Measurements from ENCODE around the gene GAS1. TPM values are rescaled to one million over a fixed set of nuclear protein-coding genes. Genes with fewer than 3 reads are reported as not detected.

Gene GAS1
- total RNA-seq, 1 experiment from 2014 or later: 0.64 TPM

- POLR2A ChIA-PET: no interaction called here
- no peaks in the 10 kb centered on the region for H3K36me3 Mint-ChIP-seq (ENCODE audit: insufficient read depth, unreplicated experiment)
- H3K4me1 Mint-ChIP-seq (ENCODE audit: low read depth, unreplicated experiment): no peaks in the 10 kb centered on the region
- Histone ChIP-seq H3K4me1 (no peaks in the 10 kb centered on the region), H3K36me3 (ENCODE audit: control insufficient read depth, insufficient read depth, low read length) (no peaks in the 10 kb centered on the region), H3K27me3 (replicated peaks; ENCODE audit: control insufficient read depth, insufficient read depth, low read length) (no peaks in the 10 kb centered on the region), H3K4me3 (ENCODE audit: low read depth, low read length) (no peak overlapping the region), H3K9me3 (no peaks in the 10 kb centered on the region)
- BruUV-seq (replicated peaks): no TSS peak
- no peak overlapping the region for H3K27ac Mint-ChIP-seq (ENCODE audit: unreplicated experiment)
- no peak overlapping the region for H3K4me3 Mint-ChIP-seq (ENCODE audit: unreplicated experiment)
- intact Hi-C loops (cut with micrococcal nuclease; ENCODE audit: unreplicated experiment): no loop called here
- TF ChIP-seq CTCF (IDR thresholded peaks at IDR 0.05; ENCODE audit: insufficient read depth in 1 of 2, low read depth in 1 of 2, low read length in 1 of 2, severe bottlenecking in 1 of 2, unreplicated experiment in 1 of 2): no peak
- peaks cover 11% of the 10 kb centered on the region for H3K27me3 Mint-ChIP-seq (ENCODE audit: insufficient read depth, unreplicated experiment)
- H3K9me3 Mint-ChIP-seq (ENCODE audit: unreplicated experiment): no peaks in the 10 kb centered on the region
- DNase-seq: no peak
- CTCF ChIA-PET: no interaction called here
These were observed 8.3 kb upstream of the GAS1 start for GRCh38 chr9:86955561-86955960.

GRCh38 chr9:86955042-86955441 lies 7.7 kb upstream of the GAS1 start:
- Mint-ChIP-seq H3K27ac (ENCODE audit: unreplicated experiment) (no peak overlapping the region), H3K4me3 (ENCODE audit: unreplicated experiment) (no peak overlapping the region), H3K9me3 (ENCODE audit: unreplicated experiment) (no peaks in the 10 kb centered on the region), H3K36me3 (ENCODE audit: insufficient read depth, unreplicated experiment) (no peaks in the 10 kb centered on the region), H3K4me1 (ENCODE audit: low read depth, unreplicated experiment) (no peaks in the 10 kb centered on the region), H3K27me3 (ENCODE audit: insufficient read depth, unreplicated experiment) (peaks cover 9% of the 10 kb centered on the region)
- TF ChIP-seq CTCF (IDR thresholded peaks at IDR 0.05; ENCODE audit: insufficient read depth in 1 of 2, low read depth in 1 of 2, low read length in 1 of 2, severe bottlenecking in 1 of 2, unreplicated experiment in 1 of 2): no peak
- ChIA-PET CTCF (no interaction called here), POLR2A (no interaction called here)
- BruUV-seq (replicated peaks): no TSS peak
- intact Hi-C loops (cut with micrococcal nuclease; ENCODE audit: unreplicated experiment): no loop called here
- H3K4me3 ChIP-seq (ENCODE audit: low read depth, low read length): no peak overlapping the region
- H3K4me1 ChIP-seq: no peaks in the 10 kb centered on the region
- no peaks in the 10 kb centered on the region for H3K9me3 ChIP-seq
- no peaks in the 10 kb centered on the region for H3K36me3 ChIP-seq (ENCODE audit: control insufficient read depth, insufficient read depth, low read length)
- H3K27me3 ChIP-seq (replicated peaks; ENCODE audit: control insufficient read depth, insufficient read depth, low read length): no peaks in the 10 kb centered on the region
- no peak for DNase-seq

- Mint-ChIP-seq H3K27me3 (ENCODE audit: insufficient read depth, unreplicated experiment) (peaks cover 13% of the 10 kb centered on the region), H3K27ac (ENCODE audit: unreplicated experiment) (no peak overlapping the region), H3K9me3 (ENCODE audit: unreplicated experiment) (no peaks in the 10 kb centered on the region), H3K36me3 (ENCODE audit: insufficient read depth, unreplicated experiment) (peaks cover 4% of the 10 kb centered on the region), H3K4me3 (ENCODE audit: unreplicated experiment) (no peak overlapping the region), H3K4me1 (ENCODE audit: low read depth, unreplicated experiment) (no peaks in the 10 kb centered on the region)
- H3K4me1 ChIP-seq: no peaks in the 10 kb centered on the region
- intact Hi-C loops (cut with micrococcal nuclease; ENCODE audit: unreplicated experiment): no loop called here
- no peak for DNase-seq
- no peak for TF ChIP-seq CTCF (IDR thresholded peaks at IDR 0.05; ENCODE audit: insufficient read depth in 1 of 2, low read depth in 1 of 2, low read length in 1 of 2, severe bottlenecking in 1 of 2, unreplicated experiment in 1 of 2)
- CTCF ChIA-PET: no interaction called here
- no peak overlapping the region for H3K4me3 ChIP-seq (ENCODE audit: low read depth, low read length)
- BruUV-seq (replicated peaks): no TSS peak
- H3K36me3 ChIP-seq (ENCODE audit: control insufficient read depth, insufficient read depth, low read length): no peaks in the 10 kb centered on the region
- no peaks in the 10 kb centered on the region for H3K27me3 ChIP-seq (replicated peaks; ENCODE audit: control insufficient read depth, insufficient read depth, low read length)
- no peaks in the 10 kb centered on the region for H3K9me3 ChIP-seq
- POLR2A ChIA-PET: no interaction called here
These were observed 5.9 kb upstream of the GAS1 start for GRCh38 chr9:86953181-86953580.

Data from Caco-2 (cell line).